Measurements from ENCODE around the gene INTS3.

Gene INTS3

DNA sequence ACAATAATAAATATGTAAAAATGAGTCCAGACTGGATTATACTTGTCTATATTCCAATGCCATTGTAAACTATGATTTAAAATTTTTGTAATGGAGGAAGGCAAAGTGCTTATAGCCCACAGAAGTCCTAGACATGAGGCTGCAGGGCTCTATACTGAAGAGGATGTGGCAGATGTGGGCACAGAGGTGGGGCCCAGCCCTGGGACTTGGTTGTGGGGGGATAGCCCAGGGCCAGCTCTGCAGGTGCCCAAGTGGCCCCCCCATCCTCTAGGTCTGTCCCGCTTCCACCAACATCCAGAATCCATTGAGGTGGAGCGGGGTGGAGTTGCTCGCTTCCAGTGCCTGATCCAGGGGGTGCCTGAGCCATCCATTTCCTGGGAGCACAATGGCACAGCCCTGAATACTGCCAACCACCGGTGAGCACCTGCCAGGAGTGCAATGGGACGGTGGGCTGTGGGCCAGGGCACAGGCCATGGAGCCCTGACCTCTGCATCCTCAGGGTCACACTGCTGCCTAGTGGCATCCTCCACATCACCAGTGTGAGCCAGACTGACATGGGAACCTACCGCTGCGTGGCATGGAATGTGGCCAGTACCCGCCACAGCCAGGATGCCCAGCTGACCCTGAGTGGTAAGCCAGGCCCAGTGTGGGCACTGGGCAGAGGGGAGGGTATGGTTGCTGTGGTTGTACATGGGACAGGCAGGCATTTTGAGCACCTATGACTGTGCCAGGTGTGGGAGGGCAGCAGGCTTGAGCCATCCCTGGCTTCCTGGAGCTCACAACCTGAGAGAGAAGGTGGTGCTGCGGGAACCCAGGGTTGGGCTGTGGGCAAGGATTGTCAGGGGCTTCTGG, 68.3 kb downstream of the INTS3 start:
- DNase-seq (ENCODE audit: low spot score): peak; percentile 42

DNA sequence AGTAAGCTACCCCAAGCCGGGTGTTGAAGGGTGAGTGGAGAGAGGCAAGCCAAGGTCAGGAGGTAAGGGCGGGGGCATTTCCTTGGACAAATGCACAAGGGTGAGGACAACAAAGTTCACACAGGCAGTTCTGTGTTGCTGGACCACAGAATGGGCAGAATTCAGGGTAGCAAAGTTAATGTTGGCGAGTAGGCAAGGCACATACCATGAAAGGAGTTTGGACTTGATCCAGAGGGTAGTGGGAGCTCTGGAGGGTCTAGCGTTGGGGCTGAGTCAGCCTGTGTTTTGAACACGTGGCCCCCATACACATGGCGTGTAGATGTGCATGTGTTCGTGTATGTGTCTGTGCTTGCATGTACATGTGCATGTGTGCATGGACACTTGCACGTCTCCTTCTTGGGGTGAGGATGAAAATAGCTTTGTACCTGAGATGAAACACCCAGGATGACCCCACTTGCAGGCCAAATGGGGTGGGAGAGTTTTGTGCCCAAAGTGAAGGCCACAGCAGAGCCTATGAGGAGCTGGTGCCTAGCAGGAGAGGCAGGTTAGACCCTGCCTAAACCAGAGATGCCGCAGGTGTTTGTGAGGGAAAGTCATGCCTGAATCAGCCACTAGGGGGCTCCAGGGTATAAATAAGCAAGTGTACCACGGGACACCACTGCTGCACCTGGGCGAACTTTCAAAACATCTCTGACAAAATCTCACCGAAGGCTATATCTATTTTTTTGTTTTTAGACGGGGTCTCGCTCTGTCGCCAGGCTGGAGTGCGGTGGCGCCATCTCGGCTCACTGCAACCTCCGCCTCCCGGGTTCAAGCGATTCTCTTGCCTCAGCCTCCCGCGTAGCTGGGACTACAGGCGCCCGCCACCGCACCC, 69.2 kb downstream of the INTS3 start:
- DNase-seq (ENCODE audit: low spot score): peak; percentile 75

DNA sequence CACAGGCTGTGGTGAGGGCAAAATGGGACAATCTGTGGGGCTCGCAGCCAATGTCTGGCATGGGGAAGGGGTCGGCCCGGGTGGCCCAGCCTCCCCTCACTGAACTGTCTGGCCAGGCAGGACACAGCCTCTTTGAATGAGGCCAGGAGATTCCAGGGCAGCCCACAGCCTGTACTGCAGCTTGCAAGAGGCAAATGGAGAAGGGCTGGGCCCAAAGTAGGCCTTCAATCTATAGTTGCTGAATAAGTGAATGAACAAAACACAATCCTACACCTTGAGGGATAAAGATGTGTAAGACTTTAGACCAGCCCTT, 70.6 kb downstream of the INTS3 start:
- no peak for DNase-seq (ENCODE audit: low spot score)

DNA sequence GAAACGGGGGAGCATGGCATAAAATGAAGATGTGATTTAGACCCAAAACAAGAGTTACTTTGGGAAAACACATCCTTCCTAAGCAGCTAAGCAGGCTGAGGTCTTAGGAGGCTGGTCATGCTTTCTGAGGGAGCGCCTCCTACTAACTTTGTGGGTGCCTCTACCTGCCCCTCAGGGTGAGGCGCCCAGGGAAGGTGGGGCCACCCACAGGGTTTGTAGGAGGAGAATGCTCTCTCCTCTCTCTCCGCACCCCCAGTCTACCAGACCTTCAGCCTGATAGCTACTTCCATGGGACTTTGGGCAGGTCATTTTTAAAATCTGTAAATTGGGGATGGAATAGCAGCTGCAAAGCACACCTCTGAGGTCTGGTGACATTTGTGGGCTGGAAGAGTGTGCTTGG, 71.2 kb downstream of the INTS3 start:
- DNase-seq (ENCODE audit: low spot score): no peak

DNA sequence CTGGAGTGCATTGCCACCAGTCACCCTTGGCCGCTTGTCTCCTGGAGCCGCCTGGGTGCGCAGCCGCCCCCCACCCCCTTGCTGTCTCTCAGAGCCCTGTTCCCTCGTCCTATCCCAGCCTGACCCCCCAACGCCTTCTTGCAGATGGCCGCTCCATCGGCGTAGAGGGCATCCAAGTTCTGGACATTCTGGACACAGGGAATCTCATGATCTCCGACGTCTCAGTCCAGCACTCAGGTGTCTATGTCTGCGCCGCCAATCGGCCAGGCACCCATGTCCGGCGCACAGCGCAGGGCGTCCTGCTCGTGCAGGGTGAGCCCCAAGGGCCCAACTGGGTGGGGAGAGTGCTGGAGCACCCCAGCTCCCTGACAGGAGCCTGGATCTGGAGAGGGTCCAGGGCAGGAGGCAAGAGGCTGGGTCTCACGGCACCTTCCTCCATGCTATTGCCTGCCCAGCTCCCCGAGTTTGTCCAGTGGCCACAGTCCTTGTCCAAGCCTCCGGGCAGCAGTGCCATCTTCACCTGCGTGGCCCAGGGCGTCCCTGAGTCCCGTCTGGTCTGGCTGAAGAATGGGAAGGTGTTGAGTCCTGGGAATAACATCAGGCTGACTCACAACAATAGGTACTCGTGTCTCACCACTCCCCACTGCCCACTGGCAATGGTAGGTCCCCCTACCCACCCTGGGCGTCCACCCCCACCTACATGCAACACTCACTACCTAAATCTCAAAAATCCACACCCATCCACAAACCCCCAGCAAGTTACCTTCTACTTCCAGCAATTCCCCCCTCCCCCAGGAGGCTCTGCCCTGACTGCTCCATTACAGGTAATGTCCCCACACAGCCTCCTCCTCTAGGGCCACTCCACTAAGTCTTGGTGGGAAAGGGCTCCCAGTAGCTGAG, 72.0 kb downstream of the INTS3 start:
- no peak for DNase-seq (ENCODE audit: low spot score)

DNA sequence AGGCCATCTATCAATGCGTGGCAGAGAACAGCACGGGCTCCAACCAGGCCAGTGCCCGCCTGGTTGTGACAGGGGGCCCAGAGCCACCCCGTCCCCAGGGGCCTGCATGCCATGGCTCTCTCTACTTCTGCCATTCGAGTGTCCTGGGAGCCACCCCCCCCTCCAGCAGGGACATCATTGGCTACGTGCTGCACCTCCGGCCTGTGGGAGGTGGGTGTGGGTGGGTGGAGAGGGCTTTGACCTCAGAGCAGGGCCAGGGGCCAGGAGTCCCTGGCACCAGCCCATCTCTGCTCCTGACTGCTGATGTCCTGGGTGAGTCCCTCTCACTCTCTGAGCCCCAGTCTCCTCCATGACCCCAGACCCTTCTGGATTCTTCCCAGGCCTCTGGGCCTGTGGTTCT, 72.7 kb downstream of the INTS3 start:
- DNase-seq (ENCODE audit: low spot score): no peak

DNA sequence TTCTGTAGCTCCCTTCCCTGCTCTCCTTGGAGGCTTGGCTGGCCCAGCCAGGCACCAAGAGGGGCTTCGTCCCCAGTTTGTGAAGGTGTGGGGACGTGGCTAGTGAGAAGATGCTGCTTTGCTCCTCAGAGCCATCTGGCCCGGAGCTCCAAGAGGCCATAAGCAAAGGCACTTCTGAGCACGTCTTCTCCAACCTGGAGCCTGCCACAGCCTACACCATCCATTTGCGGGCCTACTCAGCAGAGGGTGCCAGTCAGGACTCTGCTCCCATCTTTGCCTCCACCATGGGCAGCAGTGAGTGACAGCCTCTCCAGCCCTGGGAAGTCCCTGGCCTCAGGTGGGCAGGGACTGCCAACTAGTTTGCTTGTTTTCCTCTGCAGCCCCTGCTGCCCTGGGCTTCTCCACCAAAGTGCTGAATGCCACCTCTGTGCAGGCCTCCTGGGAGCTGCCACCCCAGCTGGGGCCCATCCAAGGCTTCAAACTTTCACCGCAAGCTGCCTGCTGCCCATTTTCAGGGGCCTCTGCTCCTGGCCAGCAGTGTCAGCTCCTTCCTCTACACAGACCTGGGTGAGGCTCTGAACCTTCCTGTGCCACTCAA, 73.3 kb downstream of the INTS3 start:
- DNase-seq (ENCODE audit: low spot score): no peak

DNA sequence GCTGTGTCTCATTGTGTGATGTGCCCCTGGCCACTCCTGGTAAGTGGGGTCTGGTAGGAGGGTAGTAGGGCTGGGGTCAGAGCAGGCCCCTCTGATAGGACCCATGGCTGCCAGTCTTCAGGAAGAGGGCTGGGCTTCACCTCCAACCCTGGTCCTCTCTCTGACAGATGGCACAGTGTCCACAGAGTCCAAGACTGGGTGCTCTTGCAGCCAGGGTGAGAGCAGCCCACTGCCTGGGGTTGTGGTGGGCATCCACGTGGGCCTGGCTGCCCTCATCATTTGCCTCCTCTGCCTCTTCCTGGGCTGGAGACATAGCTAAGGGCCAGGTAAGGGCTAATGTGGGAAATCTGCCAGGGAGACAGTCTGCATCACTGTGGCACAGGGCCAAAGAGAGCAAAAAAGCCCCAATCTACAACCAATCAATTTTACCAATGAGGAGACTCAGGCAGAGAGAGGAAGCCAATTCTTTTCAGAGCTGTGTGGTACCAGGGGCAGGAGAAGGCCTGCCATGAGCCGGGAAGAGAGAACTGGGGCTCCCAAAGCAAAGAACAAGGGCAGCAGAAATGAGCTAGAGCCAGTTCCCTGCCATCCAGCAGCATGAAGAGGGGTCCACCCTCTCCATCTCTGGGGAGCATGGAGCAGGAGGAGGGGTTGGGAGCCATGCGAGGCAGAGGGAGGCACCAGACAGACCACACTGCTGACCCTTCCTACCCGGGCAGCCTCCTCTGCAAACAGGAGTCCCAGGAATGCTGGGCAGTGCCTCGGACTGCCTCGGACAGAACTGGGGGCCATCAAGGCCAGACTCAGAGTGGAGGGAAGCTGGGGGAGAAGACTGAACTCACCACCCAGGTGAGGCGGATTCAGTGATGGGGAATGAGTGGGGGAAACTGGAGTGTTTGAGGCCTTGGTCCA, 74.2 kb downstream of the INTS3 start:
- DNase-seq (ENCODE audit: low spot score): no peak

DNA sequence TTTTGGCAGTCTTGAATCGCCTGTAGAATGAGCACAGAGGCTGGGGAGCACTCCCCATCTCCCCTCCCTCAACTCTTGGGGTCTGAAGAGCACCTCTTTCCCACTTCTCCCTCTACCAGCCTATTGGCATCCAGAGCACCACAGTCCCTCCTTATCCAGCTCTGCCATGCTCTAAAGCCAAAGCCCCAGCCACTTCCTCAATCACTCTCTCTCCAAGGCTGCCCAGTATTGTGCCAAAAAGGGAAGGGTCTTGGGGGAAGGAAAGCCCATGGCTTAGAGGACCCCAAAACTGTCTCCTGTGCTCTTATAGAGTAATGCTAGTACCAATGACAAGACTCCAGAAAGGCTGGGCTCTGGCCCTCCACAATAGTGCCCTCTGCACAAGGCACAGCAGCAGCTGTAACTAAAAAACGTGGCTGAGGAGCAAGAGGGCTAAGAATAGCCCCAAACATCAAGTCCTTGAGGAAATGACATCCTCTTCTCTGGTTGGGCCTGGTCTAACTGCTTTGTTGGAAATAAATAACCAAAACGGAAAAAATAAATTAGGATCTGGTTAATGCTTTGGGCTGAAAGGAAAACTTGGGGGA, 75.7 kb downstream of the INTS3 start:
- DNase-seq (ENCODE audit: low spot score): no peak

DNA sequence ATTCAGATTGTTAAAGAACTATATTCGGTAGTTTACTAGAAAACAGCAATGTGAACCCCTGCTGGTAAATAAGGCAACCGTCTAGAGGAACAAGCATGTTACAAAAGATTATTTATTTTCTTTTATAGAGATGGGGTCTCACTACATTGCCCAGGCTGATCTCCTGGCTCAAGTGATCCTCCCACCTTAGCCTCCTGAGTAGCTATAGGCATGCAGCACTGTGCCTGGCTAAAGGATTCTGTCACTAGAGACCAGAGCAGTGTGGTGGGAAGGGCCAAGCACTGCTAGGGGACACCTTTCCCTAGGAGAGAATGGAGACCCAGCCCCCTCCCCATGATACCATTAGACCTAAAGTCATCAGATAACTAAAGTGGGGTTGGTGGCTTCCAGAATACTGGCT, 76.3 kb downstream of the INTS3 start:
- DNase-seq (ENCODE audit: low spot score): no peak

DNA sequence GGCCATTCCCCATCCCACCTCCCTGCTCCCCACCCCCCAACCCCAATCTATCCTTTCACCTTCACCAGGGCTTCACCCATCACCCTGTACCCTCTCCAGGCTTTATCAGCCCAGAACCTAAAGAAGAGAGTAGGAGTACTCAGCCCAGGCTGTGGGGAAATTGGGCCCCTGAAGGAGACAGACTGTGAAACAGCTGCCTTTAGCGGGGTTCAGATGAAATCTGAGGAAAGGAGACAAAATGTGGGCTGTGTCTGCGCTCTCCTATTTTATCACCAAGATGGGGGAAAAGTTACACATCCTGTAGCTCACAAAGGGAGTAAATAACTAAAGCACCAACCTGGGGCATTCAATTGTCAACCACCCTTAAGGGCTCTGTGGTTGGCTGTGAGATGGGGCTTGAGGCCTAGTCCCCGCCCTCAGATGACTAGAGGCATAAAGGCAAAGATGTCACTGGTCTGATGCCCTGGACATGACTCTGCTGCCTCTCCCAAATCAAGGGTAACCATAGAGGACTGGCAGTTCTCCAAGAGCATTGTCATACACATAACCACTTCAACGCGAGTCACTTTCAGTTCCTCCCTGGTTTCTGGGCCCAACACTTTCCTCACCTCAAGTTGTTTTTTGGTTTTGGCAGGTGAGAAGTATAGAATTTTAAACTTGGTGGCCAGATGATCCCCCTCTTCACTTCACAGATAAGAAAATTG, 77.3 kb downstream of the INTS3 start:
- no peak for DNase-seq (ENCODE audit: low spot score)

DNA sequence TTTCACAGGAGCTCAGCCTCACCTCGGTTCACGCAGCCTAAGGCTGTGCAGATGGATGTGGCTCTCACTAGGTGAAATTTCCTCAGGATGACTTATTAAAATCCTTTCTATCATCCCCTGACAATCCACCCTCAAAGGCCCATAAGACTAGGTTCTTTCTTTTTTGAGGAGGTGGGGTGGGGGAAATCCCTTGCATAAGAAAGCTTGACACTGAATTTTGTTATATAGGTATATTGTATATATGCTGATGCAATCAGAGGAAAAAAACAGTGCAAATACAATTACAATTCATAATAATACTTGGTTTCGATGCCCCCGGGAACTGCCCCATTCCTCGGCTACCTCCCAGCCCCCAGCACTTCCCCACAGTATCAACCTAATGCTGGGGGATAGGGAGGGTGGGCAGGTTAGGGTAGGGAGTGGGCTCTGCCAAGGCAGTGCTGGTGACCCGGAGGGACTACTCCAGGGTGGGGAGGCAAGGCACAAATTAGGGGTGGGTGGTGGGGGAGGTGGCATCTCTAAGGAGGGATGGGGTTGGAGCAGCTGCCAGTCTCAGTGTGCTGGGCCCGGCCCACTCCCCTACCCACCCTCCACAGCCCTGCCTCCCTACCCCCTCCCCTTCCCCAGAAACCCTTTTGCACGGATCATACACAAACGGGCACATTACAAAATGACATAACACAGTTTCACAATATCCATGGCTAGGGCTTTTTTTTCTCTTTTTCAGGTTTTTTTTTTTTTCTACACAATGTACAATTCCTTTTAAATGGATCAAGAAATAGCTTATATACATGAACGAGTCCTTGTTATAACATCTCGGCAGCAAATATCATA, 78.3 kb downstream of the INTS3 start:
- no peak for DNase-seq (ENCODE audit: low spot score)

DNA sequence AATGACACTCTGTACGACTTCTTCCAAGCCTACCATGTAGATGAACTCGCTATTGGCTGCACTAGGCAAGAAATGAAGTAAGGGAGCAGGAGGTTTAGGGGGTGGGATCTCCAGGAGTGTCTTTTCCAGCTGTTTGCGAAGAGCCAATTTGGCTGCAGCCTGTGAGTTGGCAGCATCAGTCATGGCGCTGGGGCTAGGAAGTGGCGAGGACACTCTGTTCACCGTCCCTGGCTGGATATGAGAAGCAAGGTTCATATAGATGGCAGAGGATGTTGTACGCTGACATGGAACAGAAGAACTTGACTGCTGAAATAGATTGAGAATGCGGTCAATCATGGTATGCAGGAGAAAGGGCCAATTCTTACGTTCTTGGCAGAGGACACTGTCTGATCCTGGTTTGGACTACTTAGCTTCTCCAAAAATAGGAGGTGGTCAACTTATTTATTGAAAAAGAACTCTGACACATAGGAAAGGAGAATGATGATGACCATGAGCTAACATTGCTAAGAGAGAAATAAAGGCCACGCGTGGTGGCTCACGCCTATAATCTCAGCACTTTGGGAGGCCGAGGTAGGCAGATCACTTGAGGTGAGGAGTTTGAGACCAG, 88.5 kb downstream of the INTS3 start:
- no peak for DNase-seq (ENCODE audit: low spot score)

DNA sequence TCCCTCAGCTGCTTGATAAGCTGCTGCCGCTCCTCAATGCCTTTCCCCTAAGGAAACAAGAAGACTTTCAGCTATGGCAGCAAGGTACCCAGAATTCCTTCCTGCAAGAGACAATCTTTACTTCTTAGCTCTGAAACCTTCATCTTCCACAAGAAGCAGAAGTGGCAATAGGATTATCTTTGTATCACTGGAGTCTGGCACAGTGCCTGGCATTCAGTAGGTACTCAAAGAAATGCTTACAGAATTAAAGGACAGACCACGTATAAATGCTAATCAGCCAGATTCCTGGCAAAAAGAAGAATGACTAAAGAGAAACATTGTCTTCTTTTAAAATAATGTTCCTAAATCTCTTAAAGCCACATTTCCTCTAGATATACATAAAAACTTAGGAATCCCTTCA, 91.0 kb downstream of the INTS3 start:
- no peak for DNase-seq (ENCODE audit: low spot score)
